Gastrocnemius medialis (tissue), 4 donors: Measurements from ENCODE around the gene SSNA1.

ENCODE experiments used
- POLR2A ChIP-seq, 2 donors: fragments of 450-650 bp; IDR thresholded peaks; one replicate each; pipeline ENCODE4 v1.6.1; 2017; ENCODE audit warnings: antibody characterized with exemption in 2 of 2, mild to moderate bottlenecking in 2 of 2, moderate library complexity in 2 of 2
- TF ChIP-seq, protein P1 (sequence below), 5 experiments: fragments of 450-650 bp in 3 of 5; fragments of 200-600 bp in 2 of 5; sonication (generic) in 2 of 5; IDR thresholded peaks in 4 of 5; conservative IDR thresholded peaks in 1 of 5; 1 replicate in 4 of 5; 2 replicates in 1 of 5; pipeline ENCODE4 v1.5.1; 2016 to 2019; ENCODE audit warnings: antibody characterized with exemption in 5 of 5, mild to moderate bottlenecking in 3 of 5, moderate library complexity in 3 of 5

DNA sequence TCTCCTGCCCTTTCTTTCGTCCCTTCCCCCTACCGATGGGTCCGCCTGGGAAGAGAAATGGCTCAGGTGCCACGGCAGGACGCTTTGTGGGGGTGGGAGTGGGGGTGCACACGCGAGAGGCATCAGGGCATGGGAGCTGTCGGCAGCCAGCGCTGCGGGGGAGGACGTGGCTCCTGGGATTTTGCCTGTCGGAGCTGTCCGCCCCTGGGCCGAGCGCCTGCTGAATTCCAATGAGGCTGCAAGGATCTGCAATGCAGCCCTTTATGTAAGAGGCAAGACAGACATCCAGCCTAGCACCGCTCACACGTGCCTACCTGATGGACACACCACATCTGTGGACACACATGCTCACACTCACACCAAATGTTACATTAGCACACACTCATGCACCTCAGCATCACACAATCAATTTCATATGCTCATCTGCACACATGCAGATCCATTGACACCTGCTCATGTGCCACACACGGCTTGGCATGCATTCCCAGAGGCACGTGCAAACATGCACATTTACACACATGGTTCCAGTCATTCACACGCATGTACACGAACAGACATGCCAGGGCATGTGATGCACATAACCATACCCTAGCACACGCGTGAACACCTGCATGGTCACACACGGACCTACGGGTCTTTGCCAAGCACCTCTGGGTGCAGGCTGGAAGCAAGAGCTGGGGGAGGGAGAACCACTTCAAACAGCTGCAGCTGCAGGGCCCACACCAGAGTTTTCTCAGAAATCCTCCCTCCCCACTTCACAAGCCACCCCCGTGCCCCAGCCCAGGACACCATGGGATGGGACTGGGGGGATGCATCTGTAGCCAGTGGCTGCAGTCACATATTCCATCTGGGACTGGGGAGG is 48.1 kb upstream of the SSNA1 start:
- TF ChIP-seq, protein P1, sequence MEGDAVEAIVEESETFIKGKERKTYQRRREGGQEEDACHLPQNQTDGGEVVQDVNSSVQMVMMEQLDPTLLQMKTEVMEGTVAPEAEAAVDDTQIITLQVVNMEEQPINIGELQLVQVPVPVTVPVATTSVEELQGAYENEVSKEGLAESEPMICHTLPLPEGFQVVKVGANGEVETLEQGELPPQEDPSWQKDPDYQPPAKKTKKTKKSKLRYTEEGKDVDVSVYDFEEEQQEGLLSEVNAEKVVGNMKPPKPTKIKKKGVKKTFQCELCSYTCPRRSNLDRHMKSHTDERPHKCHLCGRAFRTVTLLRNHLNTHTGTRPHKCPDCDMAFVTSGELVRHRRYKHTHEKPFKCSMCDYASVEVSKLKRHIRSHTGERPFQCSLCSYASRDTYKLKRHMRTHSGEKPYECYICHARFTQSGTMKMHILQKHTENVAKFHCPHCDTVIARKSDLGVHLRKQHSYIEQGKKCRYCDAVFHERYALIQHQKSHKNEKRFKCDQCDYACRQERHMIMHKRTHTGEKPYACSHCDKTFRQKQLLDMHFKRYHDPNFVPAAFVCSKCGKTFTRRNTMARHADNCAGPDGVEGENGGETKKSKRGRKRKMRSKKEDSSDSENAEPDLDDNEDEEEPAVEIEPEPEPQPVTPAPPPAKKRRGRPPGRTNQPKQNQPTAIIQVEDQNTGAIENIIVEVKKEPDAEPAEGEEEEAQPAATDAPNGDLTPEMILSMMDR (IDR thresholded peaks at IDR 0.05 in 4 of 5, conservative IDR thresholded peaks at IDR 0.05 in 1 of 5) = no peak
- no peak for TF ChIP-seq POLR2A (IDR thresholded peaks at IDR 0.05)
